GM19463 (cell line): ENCODE results near the gene ZBTB8A.

Experiments used
- ATAC-seq: cut with Tn5 transposase; IDR thresholded peaks from one replicate; pipeline ENCODE4 v1.9.1; 2021; ENCODE audit warnings: mild to moderate bottlenecking, moderate library complexity; ENCODE audit not compliant: unreplicated experiment

Gene ZBTB8A

DNA sequence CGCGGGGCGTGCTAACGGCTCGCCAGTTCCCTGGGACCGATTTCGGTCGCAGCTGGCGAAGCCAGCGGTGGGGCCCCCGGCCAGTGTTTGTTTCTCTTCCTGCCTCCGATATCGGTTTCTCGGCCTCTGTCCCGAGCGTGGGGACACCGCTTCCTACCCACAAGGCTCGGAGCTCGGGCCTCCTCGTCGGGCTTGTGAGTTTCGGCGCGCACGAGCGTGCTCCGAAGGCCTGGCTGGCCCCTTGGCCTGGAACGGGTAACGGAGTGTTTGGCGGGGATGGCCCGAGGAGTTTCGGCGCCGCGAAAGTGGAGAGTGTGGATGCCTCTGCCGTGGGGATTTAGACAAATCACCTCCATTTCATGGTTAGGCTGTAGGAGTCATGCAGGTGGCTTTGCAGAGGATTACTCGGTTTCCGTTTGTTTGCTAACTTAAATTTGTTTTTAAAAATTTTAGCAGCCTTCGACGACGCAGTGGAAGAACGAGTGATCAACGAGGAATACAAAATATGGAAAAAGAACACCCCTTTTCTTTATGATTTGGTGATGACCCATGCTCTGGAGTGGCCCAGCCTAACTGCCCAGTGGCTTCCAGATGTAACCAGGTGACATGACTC lies 112.3 kb downstream of the ZBTB8A start:
- peak; percentile 4 for ATAC-seq

- no peak for ATAC-seq
Measured at GRCh38 chr1:32652244-32652962, 113.2 kb downstream of the ZBTB8A start.
